Measurements from ENCODE around the gene CABP5.

Gene CABP5

GRCh38 chr19:48060381-48060780 lies 16.5 kb upstream of the CABP5 start:
- no peak overlapping the region for H3K4me3 ChIP-seq (ENCODE audit: low read length)
- H3K9me3 ChIP-seq (ENCODE audit: control insufficient read depth, insufficient read depth, low read length): no peaks in the 10 kb centered on the region
- no peaks in the 10 kb centered on the region for H3F3A ChIP-seq (ENCODE audit: control insufficient read depth, insufficient read depth)
- no peaks in the 10 kb centered on the region for H3K9me2 ChIP-seq (replicated peaks; ENCODE audit: control insufficient read depth, low read length)
- no peak overlapping the region for H3K27ac ChIP-seq (ENCODE audit: low read depth, low read length)
- H3K36me3 ChIP-seq (ENCODE audit: control insufficient read depth, low read length): no peaks in the 10 kb centered on the region
- H3K27me3 ChIP-seq (ENCODE audit: control insufficient read depth, low read length): no peaks in the 10 kb centered on the region
- TF ChIP-seq, protein P1, sequence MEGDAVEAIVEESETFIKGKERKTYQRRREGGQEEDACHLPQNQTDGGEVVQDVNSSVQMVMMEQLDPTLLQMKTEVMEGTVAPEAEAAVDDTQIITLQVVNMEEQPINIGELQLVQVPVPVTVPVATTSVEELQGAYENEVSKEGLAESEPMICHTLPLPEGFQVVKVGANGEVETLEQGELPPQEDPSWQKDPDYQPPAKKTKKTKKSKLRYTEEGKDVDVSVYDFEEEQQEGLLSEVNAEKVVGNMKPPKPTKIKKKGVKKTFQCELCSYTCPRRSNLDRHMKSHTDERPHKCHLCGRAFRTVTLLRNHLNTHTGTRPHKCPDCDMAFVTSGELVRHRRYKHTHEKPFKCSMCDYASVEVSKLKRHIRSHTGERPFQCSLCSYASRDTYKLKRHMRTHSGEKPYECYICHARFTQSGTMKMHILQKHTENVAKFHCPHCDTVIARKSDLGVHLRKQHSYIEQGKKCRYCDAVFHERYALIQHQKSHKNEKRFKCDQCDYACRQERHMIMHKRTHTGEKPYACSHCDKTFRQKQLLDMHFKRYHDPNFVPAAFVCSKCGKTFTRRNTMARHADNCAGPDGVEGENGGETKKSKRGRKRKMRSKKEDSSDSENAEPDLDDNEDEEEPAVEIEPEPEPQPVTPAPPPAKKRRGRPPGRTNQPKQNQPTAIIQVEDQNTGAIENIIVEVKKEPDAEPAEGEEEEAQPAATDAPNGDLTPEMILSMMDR (IDR thresholded peaks at IDR 0.05; ENCODE audit: low read depth, low read length, poor library complexity, severe bottlenecking): no peak
- TF ChIP-seq EZH2phosphoT487 (IDR thresholded peaks at IDR 0.05; ENCODE audit: borderline replicate concordance, low read length): no peak
- H3K4me2 ChIP-seq (ENCODE audit: low read length): no peak overlapping the region
- no peaks in the 10 kb centered on the region for H3K4me1 ChIP-seq (ENCODE audit: control insufficient read depth, low read length)
- H3K79me2 ChIP-seq (ENCODE audit: control insufficient read depth, low read length): no peaks in the 10 kb centered on the region
- H4K20me1 ChIP-seq (ENCODE audit: control insufficient read depth, insufficient read depth, low read depth, low read length): no peaks in the 10 kb centered on the region

DNA sequence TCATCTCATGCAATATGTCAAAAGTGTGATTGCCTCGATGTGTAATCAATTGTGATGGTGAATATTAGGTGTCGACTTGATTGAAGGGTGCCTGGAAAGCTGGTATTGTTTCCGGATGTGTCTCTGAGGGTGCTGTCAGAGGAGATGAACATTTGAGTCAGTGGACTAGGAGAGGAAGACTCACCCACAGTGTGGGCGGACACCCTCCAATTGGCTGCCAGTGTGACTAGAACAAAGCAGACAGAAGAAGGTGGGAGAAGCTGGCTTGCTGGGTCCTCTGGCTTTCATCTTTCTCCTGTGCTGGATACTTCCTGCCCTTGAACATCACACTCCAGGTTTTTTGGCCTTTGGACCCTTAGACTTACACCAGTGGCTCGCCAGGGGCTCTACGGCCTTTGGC lies 15.5 kb upstream of the CABP5 start:
- no peaks in the 10 kb centered on the region for H3K4me1 ChIP-seq (ENCODE audit: control insufficient read depth, low read length)
- H3K4me3 ChIP-seq (ENCODE audit: low read length): no peak overlapping the region
- H3F3A ChIP-seq (ENCODE audit: control insufficient read depth, insufficient read depth): no peaks in the 10 kb centered on the region
- H3K27ac ChIP-seq (ENCODE audit: low read depth, low read length): no peak overlapping the region
- no peaks in the 10 kb centered on the region for H3K9me2 ChIP-seq (replicated peaks; ENCODE audit: control insufficient read depth, low read length)
- TF ChIP-seq, protein P1 (IDR thresholded peaks at IDR 0.05; ENCODE audit: low read depth, low read length, poor library complexity, severe bottlenecking): no peak
- no peak for TF ChIP-seq EZH2phosphoT487 (IDR thresholded peaks at IDR 0.05; ENCODE audit: borderline replicate concordance, low read length)
- no peaks in the 10 kb centered on the region for H3K27me3 ChIP-seq (ENCODE audit: control insufficient read depth, low read length)
- no peaks in the 10 kb centered on the region for H3K36me3 ChIP-seq (ENCODE audit: control insufficient read depth, low read length)
- H3K4me2 ChIP-seq (ENCODE audit: low read length): no peak overlapping the region
- no peaks in the 10 kb centered on the region for H3K79me2 ChIP-seq (ENCODE audit: control insufficient read depth, low read length)
- no peaks in the 10 kb centered on the region for H3K9me3 ChIP-seq (ENCODE audit: control insufficient read depth, insufficient read depth, low read length)
- no peaks in the 10 kb centered on the region for H4K20me1 ChIP-seq (ENCODE audit: control insufficient read depth, insufficient read depth, low read depth, low read length)

GRCh38 chr19:48053856-48054255 lies 10.0 kb upstream of the CABP5 start:
- Histone ChIP-seq H3K9me3 (ENCODE audit: control insufficient read depth, insufficient read depth, low read length) (no peaks in the 10 kb centered on the region), H3F3A (ENCODE audit: control insufficient read depth, insufficient read depth) (no peaks in the 10 kb centered on the region), H3K4me1 (ENCODE audit: control insufficient read depth, low read length) (no peaks in the 10 kb centered on the region), H3K27ac (ENCODE audit: low read depth, low read length) (no peak overlapping the region), H3K4me2 (ENCODE audit: low read length) (no peak overlapping the region), H3K79me2 (ENCODE audit: control insufficient read depth, low read length) (no peaks in the 10 kb centered on the region), H3K36me3 (ENCODE audit: control insufficient read depth, low read length) (no peaks in the 10 kb centered on the region), H4K20me1 (ENCODE audit: control insufficient read depth, insufficient read depth, low read depth, low read length) (no peaks in the 10 kb centered on the region), H3K9me2 (replicated peaks; ENCODE audit: control insufficient read depth, low read length) (no peaks in the 10 kb centered on the region), H3K27me3 (ENCODE audit: control insufficient read depth, low read length) (no peaks in the 10 kb centered on the region), H3K4me3 (ENCODE audit: low read length) (no peak overlapping the region)
- TF ChIP-seq, protein P1 (IDR thresholded peaks at IDR 0.05; ENCODE audit: low read depth, low read length, poor library complexity, severe bottlenecking): no peak
- TF ChIP-seq EZH2phosphoT487 (IDR thresholded peaks at IDR 0.05; ENCODE audit: borderline replicate concordance, low read length): no peak

DNA sequence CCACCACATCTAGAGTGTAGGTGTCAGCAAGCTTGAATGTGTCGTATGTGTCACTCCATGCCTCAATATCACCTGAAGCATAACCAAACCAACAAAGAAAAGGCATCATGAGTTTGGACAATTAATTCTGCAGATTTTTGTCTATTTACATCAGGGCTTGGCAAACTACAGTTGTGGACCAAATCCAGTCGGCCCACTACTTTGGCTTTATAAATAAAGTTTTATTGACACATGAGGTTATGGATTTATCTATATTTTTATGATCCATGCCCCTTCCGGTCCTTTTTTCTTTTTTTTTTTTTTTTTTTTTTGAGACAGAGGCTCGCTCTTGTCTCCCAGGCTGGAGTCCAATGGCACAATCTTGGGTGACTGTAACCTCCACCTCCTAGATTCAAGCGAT lies 9.2 kb upstream of the CABP5 start:
- no peak overlapping the region for H3K4me3 ChIP-seq (ENCODE audit: low read length)
- no peaks in the 10 kb centered on the region for H3K36me3 ChIP-seq (ENCODE audit: control insufficient read depth, low read length)
- no peak overlapping the region for H3K27ac ChIP-seq (ENCODE audit: low read depth, low read length)
- H3K79me2 ChIP-seq (ENCODE audit: control insufficient read depth, low read length): no peaks in the 10 kb centered on the region
- H3K4me1 ChIP-seq (ENCODE audit: control insufficient read depth, low read length): no peaks in the 10 kb centered on the region
- no peaks in the 10 kb centered on the region for H3K9me2 ChIP-seq (replicated peaks; ENCODE audit: control insufficient read depth, low read length)
- no peaks in the 10 kb centered on the region for H3K9me3 ChIP-seq (ENCODE audit: control insufficient read depth, insufficient read depth, low read length)
- TF ChIP-seq, protein P1 (IDR thresholded peaks at IDR 0.05; ENCODE audit: low read depth, low read length, poor library complexity, severe bottlenecking): no peak
- TF ChIP-seq EZH2phosphoT487 (IDR thresholded peaks at IDR 0.05; ENCODE audit: borderline replicate concordance, low read length): no peak
- no peaks in the 10 kb centered on the region for H4K20me1 ChIP-seq (ENCODE audit: control insufficient read depth, insufficient read depth, low read depth, low read length)
- H3F3A ChIP-seq (ENCODE audit: control insufficient read depth, insufficient read depth): no peaks in the 10 kb centered on the region
- no peaks in the 10 kb centered on the region for H3K27me3 ChIP-seq (ENCODE audit: control insufficient read depth, low read length)
- H3K4me2 ChIP-seq (ENCODE audit: low read length): no peak overlapping the region
